ENCODE data around the gene FAM180B. TPM values are rescaled to one million over a fixed set of nuclear protein-coding genes. Genes with fewer than 3 reads are reported as not detected.
A peak's percentile ranks its signal among the peaks of the same experiment; 100 is the strongest.

The FAM180B gene
- total and polyA plus RNA-seq, 10 of the 15 experiments (the other 5 are each of a cell fraction or from before 2014, with no cell fraction given): 0.04 to 0.34 TPM; not detected in 8

DNA sequence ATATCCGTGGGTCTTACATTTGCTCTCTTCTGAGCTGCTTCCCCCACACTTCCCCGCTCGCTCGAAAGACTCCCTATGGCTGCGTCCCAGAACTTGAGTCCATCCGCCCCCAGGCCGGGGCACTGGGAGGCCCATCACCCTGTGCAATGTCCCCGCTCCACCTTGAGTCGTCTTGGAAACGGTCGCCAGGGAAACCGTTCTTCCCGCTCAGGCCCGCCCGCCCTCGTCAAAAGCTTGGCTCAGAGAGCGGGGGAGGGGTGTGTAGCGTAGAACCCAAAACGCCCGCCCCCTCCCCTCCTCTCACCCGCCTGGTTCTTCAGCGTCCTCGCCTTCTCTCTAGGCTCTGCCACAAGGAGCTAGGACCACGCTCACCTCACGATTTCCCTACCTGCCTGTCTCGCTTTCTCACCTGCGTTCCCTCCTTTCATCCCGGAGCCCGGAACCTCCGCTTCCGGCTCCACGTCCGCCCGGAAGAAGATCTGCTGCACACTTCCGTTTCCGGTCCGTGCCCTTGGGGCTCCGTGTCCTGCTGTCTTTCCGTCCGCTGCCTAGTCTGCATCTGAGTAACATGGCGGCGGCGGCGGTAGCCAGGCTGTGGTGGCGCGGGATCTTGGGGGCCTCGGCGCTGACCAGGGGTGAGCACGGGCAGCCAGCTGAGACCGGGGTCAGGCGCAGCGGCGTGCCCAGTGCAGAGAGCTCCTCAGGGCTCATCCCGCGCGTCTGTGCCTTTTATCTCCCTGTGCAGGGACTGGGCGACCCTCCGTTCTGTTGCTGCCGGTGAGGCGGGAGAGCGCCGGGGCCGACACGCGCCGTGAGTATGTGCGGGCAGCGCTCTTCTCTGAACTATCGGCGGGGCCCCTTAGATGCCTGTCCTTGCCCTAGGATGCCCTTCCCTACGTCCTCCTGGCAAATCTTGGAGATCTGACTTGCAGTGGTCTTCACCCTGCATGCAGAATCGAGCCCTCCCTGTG is 7.7 kb upstream of the FAM180B start, which contains the start of the genes KBTBD4 and NDUFS3 (continued):
- TF ChIP-seq ZBED1 (IDR thresholded peaks at IDR 0.05; ENCODE audit: borderline replicate concordance): peak; percentile 88; the same call in 1 of the 2 replicates
- no peak for TF ChIP-seq GATAD2B (conservative IDR thresholded peaks at IDR 0.05; ENCODE audit: low read depth)
- TF ChIP-seq NFXL1 (IDR thresholded peaks at IDR 0.05; ENCODE audit: borderline replicate concordance): no peak
- TF ChIP-seq, protein P1, sequence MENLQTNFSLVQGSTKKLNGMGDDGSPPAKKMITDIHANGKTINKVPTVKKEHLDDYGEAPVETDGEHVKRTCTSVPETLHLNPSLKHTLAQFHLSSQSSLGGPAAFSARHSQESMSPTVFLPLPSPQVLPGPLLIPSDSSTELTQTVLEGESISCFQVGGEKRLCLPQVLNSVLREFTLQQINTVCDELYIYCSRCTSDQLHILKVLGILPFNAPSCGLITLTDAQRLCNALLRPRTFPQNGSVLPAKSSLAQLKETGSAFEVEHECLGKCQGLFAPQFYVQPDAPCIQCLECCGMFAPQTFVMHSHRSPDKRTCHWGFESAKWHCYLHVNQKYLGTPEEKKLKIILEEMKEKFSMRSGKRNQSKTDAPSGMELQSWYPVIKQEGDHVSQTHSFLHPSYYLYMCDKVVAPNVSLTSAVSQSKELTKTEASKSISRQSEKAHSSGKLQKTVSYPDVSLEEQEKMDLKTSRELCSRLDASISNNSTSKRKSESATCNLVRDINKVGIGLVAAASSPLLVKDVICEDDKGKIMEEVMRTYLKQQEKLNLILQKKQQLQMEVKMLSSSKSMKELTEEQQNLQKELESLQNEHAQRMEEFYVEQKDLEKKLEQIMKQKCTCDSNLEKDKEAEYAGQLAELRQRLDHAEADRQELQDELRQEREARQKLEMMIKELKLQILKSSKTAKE (IDR thresholded peaks at IDR 0.05; ENCODE audit: low read depth, poor library complexity, severe bottlenecking): peak; percentile 48
- TF ChIP-seq BHLHE40 (IDR thresholded peaks at IDR 0.05; ENCODE audit: borderline replicate concordance in 1 of 2, low read depth in 2 of 2, low read length in 1 of 2): peak in 1 of 2 experiments; percentile 51; a peak in 3 of 4 replicates
- TF ChIP-seq FOXK2 (IDR thresholded peaks at IDR 0.05): peak; percentile 83
- no peak; the same call in 1 of the 2 replicates for TF ChIP-seq RCOR1 (conservative IDR thresholded peaks at IDR 0.05; ENCODE audit: low read depth, low read length)
- 0 out of 2 replicates have a peak, but pooled peaks have one; percentile 43 for TF ChIP-seq NFIC (IDR thresholded peaks at IDR 0.05; ENCODE audit: low read depth, low read length)
- peak; percentile 78; the same call in 1 of the 2 replicates for TF ChIP-seq CBFB (IDR thresholded peaks at IDR 0.05; ENCODE audit: low read depth)
- TF ChIP-seq EZH2 (IDR thresholded peaks at IDR 0.05; ENCODE audit: borderline replicate concordance, control insufficient read depth, low read depth, low read length): no peak
- TF ChIP-seq IRF4 (IDR thresholded peaks at IDR 0.05; ENCODE audit: low read depth, low read length): peak; percentile 73; the same call in 1 of the 2 replicates
- TF ChIP-seq, protein P2, sequence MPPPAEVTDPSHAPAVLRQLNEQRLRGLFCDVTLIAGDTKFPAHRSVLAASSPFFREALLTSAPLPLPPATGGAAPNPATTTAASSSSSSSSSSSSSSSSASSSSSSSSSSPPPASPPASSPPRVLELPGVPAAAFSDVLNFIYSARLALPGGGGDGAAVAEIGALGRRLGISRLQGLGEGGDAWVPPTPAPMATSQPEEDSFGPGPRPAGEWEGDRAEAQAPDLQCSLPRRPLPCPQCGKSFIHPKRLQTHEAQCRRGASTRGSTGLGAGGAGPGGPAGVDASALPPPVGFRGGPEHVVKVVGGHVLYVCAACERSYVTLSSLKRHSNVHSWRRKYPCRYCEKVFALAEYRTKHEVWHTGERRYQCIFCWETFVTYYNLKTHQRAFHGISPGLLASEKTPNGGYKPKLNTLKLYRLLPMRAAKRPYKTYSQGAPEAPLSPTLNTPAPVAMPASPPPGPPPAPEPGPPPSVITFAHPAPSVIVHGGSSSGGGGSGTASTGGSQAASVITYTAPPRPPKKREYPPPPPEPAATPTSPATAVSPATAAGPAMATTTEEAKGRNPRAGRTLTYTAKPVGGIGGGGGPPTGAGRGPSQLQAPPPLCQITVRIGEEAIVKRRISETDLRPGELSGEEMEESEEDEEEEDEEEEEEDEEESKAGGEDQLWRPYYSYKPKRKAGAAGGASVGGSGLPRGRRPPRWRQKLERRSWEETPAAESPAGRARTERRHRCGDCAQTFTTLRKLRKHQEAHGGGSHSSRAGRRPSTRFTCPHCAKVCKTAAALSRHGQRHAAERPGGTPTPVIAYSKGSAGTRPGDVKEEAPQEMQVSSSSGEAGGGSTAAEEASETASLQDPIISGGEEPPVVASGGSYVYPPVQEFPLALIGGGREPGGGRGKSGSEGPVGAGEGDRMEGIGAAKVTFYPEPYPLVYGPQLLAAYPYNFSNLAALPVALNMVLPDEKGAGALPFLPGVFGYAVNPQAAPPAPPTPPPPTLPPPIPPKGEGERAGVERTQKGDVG (CRISPR knock-in tag; IDR thresholded peaks at IDR 0.05): no peak
- TF ChIP-seq SIN3A (IDR thresholded peaks at IDR 0.05; ENCODE audit: low read depth, low read length): peak; percentile 96
- TF ChIP-seq PAX5 (IDR thresholded peaks at IDR 0.05; ENCODE audit: borderline replicate concordance, low read depth, low read length): peak; percentile 69; the same call in 1 of the 2 replicates
- TF ChIP-seq CHD2 (IDR thresholded peaks at IDR 0.05; ENCODE audit: borderline replicate concordance, low read depth, low read length): peak; percentile 93
- peak; percentile 68; the same call in 1 of the 2 replicates for TF ChIP-seq EED (IDR thresholded peaks at IDR 0.05; ENCODE audit: low read depth)
- TF ChIP-seq, protein P3, sequence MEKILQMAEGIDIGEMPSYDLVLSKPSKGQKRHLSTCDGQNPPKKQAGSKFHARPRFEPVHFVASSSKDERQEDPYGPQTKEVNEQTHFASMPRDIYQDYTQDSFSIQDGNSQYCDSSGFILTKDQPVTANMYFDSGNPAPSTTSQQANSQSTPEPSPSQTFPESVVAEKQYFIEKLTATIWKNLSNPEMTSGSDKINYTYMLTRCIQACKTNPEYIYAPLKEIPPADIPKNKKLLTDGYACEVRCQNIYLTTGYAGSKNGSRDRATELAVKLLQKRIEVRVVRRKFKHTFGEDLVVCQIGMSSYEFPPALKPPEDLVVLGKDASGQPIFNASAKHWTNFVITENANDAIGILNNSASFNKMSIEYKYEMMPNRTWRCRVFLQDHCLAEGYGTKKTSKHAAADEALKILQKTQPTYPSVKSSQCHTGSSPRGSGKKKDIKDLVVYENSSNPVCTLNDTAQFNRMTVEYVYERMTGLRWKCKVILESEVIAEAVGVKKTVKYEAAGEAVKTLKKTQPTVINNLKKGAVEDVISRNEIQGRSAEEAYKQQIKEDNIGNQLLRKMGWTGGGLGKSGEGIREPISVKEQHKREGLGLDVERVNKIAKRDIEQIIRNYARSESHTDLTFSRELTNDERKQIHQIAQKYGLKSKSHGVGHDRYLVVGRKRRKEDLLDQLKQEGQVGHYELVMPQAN (conservative IDR thresholded peaks at IDR 0.05): peak; percentile 65; the same call in 1 of the 2 replicates
- TF ChIP-seq BMI1 (IDR thresholded peaks at IDR 0.05; ENCODE audit: borderline replicate concordance): peak; percentile 93
- TF ChIP-seq PML (IDR thresholded peaks at IDR 0.05; ENCODE audit: low read length): peak; percentile 91

Data from GM12878 (cell line).